ENCODE results near the gene FOXA1. TPM values are rescaled to one million over a fixed set of nuclear protein-coding genes. Genes with fewer than 3 reads are reported as not detected.

Gene FOXA1
- total and polyA plus RNA-seq, 4 donors = 14.3 to 67.2 (median 23.6) TPM

- H3K9me3 ChIP-seq (ENCODE audit: control insufficient read depth in 4 of 4, insufficient read depth in 3 of 4, low read length in 3 of 4) = peaks cover 3 to 13% (median 6%) of the 10 kb centered on the region in 4 donors
- H3K4me1 ChIP-seq (ENCODE audit: control insufficient read depth in 5 of 5, insufficient read depth in 5 of 5, low read length in 5 of 5) = peaks cover 0 to 3% (median 0%) of the 10 kb centered on the region in 5 donors
- ATAC-seq (ENCODE audit: insufficient read depth, low FRiP score) (no peak), DNase-seq (no peak)
- no peaks in the 10 kb centered on the region for H3K36me3 ChIP-seq (ENCODE audit: control insufficient read depth in 4 of 4, insufficient read depth in 4 of 4, low read length in 4 of 4)
- H3K27me3 ChIP-seq (ENCODE audit: control insufficient read depth in 3 of 3, insufficient read depth in 3 of 3, low read length in 2 of 3) = peaks cover 0 to 4% (median 0%) of the 10 kb centered on the region in 3 donors
- 95 to 97% methylated on average over 1 of the region's 1 CpG for WGBS, 2 donors
- no peak overlapping the region for H3K27ac ChIP-seq (ENCODE audit: low read depth in 1 of 2, low read length in 1 of 2)
- H3K9ac ChIP-seq (ENCODE audit: insufficient read depth in 1 of 2, low read length in 2 of 2) = no peak overlapping the region
- no peak for TF ChIP-seq CTCF (IDR thresholded peaks at IDR 0.05; ENCODE audit: control extremely low read depth, extremely low read depth)
- no peak overlapping the region for H3K4me3 ChIP-seq
Measured at GRCh38 chr14:37617864-37618365, 22.9 kb upstream of the FOXA1 start.

DNA sequence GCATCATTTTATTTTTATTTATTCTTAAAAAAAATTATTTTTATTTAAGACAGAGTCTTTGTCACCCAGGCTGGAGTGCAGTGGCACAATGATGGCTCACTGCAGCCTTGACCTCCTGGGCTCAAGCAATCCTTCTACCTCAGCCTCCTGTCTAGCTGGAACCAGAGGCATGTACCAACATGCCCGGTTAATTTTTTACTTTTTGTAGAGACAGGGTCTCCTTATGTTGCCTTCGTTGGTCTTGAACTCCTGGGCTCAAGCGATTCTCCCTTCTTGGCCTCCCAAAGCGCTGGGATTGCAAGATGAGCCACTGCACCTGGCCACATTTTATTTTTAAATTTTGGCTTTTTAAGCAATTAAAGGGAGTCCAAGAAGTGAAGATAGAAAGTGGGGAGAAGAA, 21.8 kb upstream of the FOXA1 start:
- Histone ChIP-seq H3K27ac (ENCODE audit: low read depth in 1 of 2, low read length in 1 of 2) (no peak overlapping the region), H3K9ac (ENCODE audit: insufficient read depth in 1 of 2, low read length in 2 of 2) (no peak overlapping the region), H3K9me3 (ENCODE audit: control insufficient read depth in 4 of 4, insufficient read depth in 3 of 4, low read length in 3 of 4) (peaks cover 3 to 13% (median 4%) of the 10 kb centered on the region in 4 donors), H3K27me3 (ENCODE audit: control insufficient read depth in 3 of 3, insufficient read depth in 3 of 3, low read length in 2 of 3) (peaks cover 0 to 6% (median under 1%) of the 10 kb centered on the region in 3 donors), H3K4me3 (no peak overlapping the region), H3K36me3 (ENCODE audit: control insufficient read depth in 4 of 4, insufficient read depth in 4 of 4, low read length in 4 of 4) (no peaks in the 10 kb centered on the region), H3K4me1 (ENCODE audit: control insufficient read depth in 5 of 5, insufficient read depth in 5 of 5, low read length in 5 of 5) (peaks cover 0 to 1% (median 0%) of the 10 kb centered on the region in 5 donors)
- WGBS, 2 donors = 96 to 98% methylated on average over 4 of the region's 4 CpGs
- DNase-seq (no peak), ATAC-seq (ENCODE audit: insufficient read depth, low FRiP score) (no peak)
- no peak for TF ChIP-seq CTCF (IDR thresholded peaks at IDR 0.05; ENCODE audit: control extremely low read depth, extremely low read depth)

- no peak for DNase-seq
- H3K9ac ChIP-seq (ENCODE audit: insufficient read depth in 1 of 2, low read length in 2 of 2) = no peak overlapping the region
- TF ChIP-seq CTCF (IDR thresholded peaks at IDR 0.05; ENCODE audit: control extremely low read depth, extremely low read depth) = no peak
- peaks cover 0 to 9% (median 6%) of the 10 kb centered on the region in 3 donors for H3K27me3 ChIP-seq (ENCODE audit: control insufficient read depth in 3 of 3, insufficient read depth in 3 of 3, low read length in 2 of 3)
- H3K4me1 ChIP-seq (ENCODE audit: control insufficient read depth in 5 of 5, insufficient read depth in 5 of 5, low read length in 5 of 5) = no peaks in the 10 kb centered on the region
- no peak for ATAC-seq (ENCODE audit: insufficient read depth, low FRiP score)
- H3K27ac ChIP-seq (ENCODE audit: low read depth in 1 of 2, low read length in 1 of 2) = no peak overlapping the region
- peaks cover 3 to 14% (median 8%) of the 10 kb centered on the region in 4 donors for H3K9me3 ChIP-seq (ENCODE audit: control insufficient read depth in 4 of 4, insufficient read depth in 3 of 4, low read length in 3 of 4)
- H3K4me3 ChIP-seq = no peak overlapping the region
- H3K36me3 ChIP-seq (ENCODE audit: control insufficient read depth in 4 of 4, insufficient read depth in 4 of 4, low read length in 4 of 4) = no peaks in the 10 kb centered on the region
- 91 to 97% methylated on average over 3 of the region's 3 CpGs for WGBS, 2 donors
Measured at GRCh38 chr14:37615582-37616289, 20.7 kb upstream of the FOXA1 start.

Measured in lung (tissue), 12 donors.